ENCODE data around the gene SEPTIN7.

DNA sequence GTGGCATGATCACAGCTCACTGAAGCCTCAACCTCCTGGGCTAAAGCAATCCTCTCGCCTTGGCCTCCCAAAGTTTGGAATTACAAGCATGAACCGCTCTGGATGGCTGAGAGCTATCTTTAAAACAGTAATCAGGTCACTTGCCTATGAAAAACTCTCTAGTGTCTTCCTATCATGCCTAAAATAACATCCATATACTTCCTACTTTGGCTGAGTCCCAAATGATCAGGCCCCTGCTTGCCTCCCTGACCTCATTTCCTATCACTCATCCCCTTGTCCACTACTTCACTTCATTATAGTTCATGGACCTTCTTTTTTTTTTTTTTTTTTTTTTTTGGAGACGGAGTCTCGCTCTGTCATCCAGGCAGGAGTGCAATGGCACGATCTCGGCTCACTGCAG, 28.0 kb downstream of the SEPTIN7 start:
- TF ChIP-seq CTCF (conservative IDR thresholded peaks at IDR 0.05), result no peak
- no peak for TF ChIP-seq EZH2 (IDR thresholded peaks at IDR 0.05; ENCODE audit: low read depth)

Measured in PC-9 (cell line).